Epithelial cell of proximal tubule (primary cell): ENCODE measurements around the gene TPPP2. TPM values are rescaled to one million over a fixed set of nuclear protein-coding genes. Genes with fewer than 3 reads are reported as not detected.
"Not testable (repeated sequence)": the region's sequence is repeated elsewhere in the genome, so short reads cannot be mapped to it uniquely, and the experiment has no call there.

Experiments
- DNase-seq: peaks from one replicate; pipeline ENCODE4 v3.0.0-alpha.2; 2011; ENCODE audit warnings: low read depth
- H3K4me3 ChIP-seq: 2 replicates; pipeline ENCODE4 v1.5.1; 2011; ENCODE audit warnings: low read depth, mild to moderate bottlenecking, low read length
- total RNA-seq: library from RNA; depleted of rRNA; stranded (reverse); fragments of >200 nt; gene quantifications from 2 replicates; pipeline ENCODE4 v1.2.3, GENCODE V29; 2015
- TF ChIP-seq, protein P1 (sequence below): conservative IDR thresholded peaks from 2 replicates; pipeline ENCODE4 v1.5.1; 2012; ENCODE audit warnings: low read depth, mild to moderate bottlenecking, low read length

Gene TPPP2
- total RNA-seq, 1 donor from 2014 or later, result not detected

DNA sequence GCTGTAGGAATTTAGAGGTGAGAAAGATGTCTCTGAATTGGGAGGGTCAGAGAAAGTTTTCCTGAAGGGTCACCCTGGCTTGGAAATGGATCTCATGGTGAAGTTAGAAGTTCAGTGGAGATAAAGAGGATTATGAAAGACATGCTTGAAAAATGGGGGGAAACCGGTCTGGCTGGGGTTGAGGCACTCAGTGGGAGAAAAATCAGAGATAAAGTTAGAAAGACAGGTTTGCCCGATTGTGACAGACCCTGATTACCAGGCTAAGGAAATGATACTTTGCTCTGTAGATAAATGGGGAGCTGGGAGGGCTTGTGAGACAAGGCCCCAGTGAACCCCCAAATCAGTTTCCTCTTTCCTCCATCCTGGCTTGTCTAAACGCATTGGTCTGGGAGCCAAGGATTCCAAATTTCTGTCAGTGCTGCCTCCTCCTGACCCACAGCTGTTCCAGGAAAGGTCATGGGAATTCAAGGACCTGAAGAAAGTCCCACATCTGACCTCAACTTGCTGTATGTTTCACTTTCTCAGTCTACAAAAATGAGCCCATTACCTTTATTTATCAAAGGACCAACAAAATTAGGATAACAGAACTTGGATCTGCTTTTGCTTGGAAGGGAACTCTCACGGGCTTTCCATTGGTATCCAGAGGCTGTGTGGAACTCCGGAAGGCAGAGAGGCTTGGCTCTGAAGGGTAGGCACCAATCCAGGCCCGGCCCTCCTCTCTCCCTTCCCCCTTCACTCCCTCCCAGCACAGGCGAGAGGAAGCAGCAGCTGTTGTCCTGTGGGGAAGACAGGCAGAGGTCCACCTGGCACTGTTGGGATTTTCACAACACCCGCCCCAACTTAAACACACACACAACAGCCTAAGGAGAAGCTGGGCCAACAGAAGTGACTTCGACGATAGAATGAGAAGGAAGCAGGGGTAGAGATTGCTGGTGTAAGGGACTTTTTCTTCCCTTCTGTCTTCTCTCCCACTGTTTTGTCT, 8.7 kb downstream of the TPPP2 start:
- no peak overlapping the region for H3K4me3 ChIP-seq
- no peak for DNase-seq
- TF ChIP-seq, protein P1, sequence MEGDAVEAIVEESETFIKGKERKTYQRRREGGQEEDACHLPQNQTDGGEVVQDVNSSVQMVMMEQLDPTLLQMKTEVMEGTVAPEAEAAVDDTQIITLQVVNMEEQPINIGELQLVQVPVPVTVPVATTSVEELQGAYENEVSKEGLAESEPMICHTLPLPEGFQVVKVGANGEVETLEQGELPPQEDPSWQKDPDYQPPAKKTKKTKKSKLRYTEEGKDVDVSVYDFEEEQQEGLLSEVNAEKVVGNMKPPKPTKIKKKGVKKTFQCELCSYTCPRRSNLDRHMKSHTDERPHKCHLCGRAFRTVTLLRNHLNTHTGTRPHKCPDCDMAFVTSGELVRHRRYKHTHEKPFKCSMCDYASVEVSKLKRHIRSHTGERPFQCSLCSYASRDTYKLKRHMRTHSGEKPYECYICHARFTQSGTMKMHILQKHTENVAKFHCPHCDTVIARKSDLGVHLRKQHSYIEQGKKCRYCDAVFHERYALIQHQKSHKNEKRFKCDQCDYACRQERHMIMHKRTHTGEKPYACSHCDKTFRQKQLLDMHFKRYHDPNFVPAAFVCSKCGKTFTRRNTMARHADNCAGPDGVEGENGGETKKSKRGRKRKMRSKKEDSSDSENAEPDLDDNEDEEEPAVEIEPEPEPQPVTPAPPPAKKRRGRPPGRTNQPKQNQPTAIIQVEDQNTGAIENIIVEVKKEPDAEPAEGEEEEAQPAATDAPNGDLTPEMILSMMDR, result no peak

DNA sequence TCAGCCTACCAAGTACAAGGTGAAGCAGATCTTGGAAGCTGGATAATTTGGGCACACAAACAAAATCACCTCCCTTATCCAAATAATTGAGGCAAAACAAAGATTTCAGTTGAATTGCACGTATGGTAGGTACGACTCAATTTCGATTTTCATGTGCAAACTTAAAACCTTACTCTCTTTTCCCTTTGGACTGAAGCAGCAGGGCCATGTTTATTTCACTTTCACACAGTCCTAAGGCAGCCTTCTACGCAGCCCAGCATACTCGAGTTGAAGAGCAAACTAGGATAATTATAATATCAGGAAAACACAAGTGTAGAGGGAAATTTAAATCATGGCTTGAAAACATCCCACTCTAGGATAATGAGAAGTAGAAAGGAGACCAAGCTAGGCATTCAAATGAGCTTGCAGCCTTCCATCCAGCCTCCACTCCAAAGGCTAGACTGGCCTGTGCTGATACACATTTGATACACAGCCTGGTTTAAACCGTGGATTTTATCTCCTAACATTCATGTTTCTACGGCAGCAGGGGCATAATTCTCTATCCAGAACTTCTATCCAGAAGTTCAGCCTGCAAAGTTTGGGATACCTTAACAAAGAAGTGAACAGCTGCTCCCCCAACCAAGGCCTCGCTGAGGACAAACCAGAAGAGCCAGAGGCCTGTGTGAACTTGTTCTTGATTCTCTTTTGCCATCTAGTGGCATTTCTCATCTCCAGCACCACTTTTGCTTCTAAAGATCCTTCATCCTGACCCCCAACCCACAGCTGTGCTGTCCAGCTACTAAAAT, 9.8 kb downstream of the TPPP2 start:
- no peak for DNase-seq
- no peak overlapping the region for H3K4me3 ChIP-seq
- TF ChIP-seq, protein P1, result peak; percentile 72

DNA sequence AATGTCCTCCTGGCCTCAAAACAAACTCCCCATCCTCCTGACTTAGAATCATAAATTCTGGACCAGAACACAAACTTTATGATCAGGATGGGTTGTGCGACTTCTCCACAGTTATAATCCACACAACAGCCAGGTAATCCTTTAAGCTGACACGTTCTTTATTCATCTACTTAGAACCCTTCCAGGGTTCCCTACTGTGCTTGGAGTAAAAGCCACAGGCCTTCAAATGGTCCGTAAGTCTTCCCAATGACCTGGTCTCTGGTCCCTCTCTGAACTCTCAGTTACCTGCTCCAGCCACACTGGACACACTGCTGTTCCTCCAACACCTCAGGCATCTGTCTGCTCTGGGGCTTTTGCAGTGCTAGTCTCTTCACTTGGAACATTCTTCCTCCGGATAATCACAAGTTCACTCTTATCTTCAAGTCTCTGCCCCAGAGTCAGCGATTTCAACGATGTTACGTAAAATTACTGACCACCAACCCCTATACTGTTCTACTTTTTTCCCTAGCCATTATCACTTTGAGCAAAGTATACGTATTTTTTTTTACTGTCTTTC, 10.4 kb downstream of the TPPP2 start:
- no peak for DNase-seq
- H3K4me3 ChIP-seq, result no peak overlapping the region
- TF ChIP-seq, protein P1, result no peak

DNA sequence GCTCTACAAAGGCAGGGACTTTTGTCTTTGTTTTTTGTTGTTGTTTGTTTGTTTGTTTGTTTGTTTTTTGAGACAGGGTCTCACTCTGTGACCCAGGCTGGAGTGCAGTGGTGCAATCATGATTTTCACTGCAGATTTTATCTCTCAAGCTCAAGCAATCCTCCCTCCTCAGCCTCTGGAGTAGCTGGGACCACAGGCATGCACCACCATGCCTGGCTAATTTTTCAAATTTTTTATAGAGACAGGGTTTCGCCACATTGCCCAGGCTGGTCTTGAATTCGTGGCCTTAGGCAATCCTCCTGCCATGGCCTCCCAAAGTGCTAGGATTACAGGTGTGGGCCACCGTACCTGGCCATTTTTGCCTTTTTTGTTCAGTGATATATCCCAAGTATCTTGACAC, 10.9 kb downstream of the TPPP2 start:
- not testable (repeated sequence) for DNase-seq

DNA sequence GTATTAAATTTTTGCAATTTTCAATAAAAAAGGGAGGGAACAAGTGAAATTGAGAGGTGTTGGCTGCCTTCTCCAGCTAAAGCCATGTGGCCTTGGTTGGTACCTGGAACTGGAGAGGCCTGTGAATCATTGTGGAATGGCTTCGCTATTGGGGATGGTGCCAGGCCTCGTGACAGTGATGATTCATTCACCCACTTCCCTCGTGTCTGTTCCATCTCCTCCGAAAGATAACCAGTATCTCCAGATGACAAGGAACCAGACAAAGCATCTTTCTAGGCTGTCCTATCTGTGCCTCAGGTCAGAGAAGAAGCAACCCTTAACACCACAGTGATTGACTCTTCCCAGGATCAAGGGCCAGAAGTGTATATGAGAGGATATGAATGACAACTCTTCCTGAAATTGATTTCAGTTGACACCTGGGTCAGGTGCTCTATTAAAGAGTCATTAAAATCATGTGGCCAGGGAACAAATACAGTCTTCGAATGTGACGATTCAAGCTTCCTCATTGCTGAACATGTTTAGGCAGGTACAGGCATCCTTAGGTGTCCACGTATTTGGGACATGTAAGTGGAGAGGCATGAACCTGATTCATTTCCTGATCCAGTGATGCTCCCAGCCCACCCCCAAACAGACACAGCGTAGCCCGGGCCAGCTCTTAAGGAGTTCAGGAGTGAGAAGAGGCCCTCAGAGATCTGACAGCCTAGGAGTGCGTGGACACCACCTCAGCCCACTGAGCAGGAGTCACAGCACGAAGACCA, 11.8 kb downstream of the TPPP2 start, which contains the start of gene RNASE7:
Gene RNASE7, plus strand, starts transcription at position 687 of the 758 bp plus-strand sequence. CDS start 631 bp downstream, outside the sequence.
- no peak for DNase-seq
- H3K4me3 ChIP-seq, result no peak within 1 kb of the TSS
- TF ChIP-seq, protein P1, result no peak

More for the DNA sequence above, 10.9 kb downstream of the TPPP2 start:
- not testable (repeated sequence) for H3K4me3 ChIP-seq

DNA sequence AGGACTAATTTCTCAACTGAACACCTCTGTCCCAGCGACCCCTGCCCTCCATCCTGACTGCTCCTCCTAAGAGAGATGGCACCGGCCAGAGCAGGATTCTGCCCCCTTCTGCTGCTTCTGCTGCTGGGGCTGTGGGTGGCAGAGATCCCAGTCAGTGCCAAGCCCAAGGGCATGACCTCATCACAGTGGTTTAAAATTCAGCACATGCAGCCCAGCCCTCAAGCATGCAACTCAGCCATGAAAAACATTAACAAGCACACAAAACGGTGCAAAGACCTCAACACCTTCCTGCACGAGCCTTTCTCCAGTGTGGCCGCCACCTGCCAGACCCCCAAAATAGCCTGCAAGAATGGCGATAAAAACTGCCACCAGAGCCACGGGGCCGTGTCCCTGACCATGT, 12.9 kb downstream of the TPPP2 start:
- TF ChIP-seq, protein P1, result no peak
- H3K4me3 ChIP-seq, result no peak overlapping the region

More for the DNA sequence above, 12.9 kb downstream of the TPPP2 start:
- no peak for DNase-seq
